ENCODE data around the gene GDPD4.

The GDPD4 gene

GRCh38 chr11:77203901-77204753, 97.4 kb downstream of the GDPD4 start:
- DNase-seq, result peak; percentile 14

GRCh38 chr11:77202941-77203900, 98.3 kb downstream of the GDPD4 start:
- peak; percentile 12 for DNase-seq

- peak; percentile 7 for DNase-seq
Measured at GRCh38 chr11:77201991-77202841, 99.3 kb downstream of the GDPD4 start.

- peak; percentile 9 for DNase-seq
Measured at GRCh38 chr11:77201370-77201769, 100.1 kb downstream of the GDPD4 start.

GRCh38 chr11:77200351-77201268, 100.9 kb downstream of the GDPD4 start:
- peak; percentile 3 for DNase-seq

- DNase-seq, result peak; percentile 16
Measured at GRCh38 chr11:77199137-77199745, 102.2 kb downstream of the GDPD4 start.

- peak; percentile 13 for DNase-seq
Measured at GRCh38 chr11:77198440-77198849, 103.0 kb downstream of the GDPD4 start.

- peak; percentile 4 for DNase-seq
Measured at GRCh38 chr11:77197626-77198320, 103.7 kb downstream of the GDPD4 start.

- peak; percentile 11 for DNase-seq
Measured at GRCh38 chr11:77196961-77197360, 104.5 kb downstream of the GDPD4 start.

GRCh38 chr11:77195071-77195755, 106.3 kb downstream of the GDPD4 start:
- no peak for DNase-seq

GRCh38 chr11:77193911-77194830, 107.3 kb downstream of the GDPD4 start:
- no peak for DNase-seq

GRCh38 chr11:77193167-77193566, 108.3 kb downstream of the GDPD4 start:
- no peak for DNase-seq

GRCh38 chr11:77191823-77192495, 109.5 kb downstream of the GDPD4 start:
- DNase-seq, result no peak

- DNase-seq, result no peak
Measured at GRCh38 chr11:77191429-77191822, 110.1 kb downstream of the GDPD4 start.

- DNase-seq, result no peak
Measured at GRCh38 chr11:77190331-77191075, 111.0 kb downstream of the GDPD4 start.

GRCh38 chr11:77189588-77190210, 111.8 kb downstream of the GDPD4 start:
- no peak for DNase-seq
